ENCODE data around the gene CD180.

- no peak for TF ChIP-seq CTCF (IDR thresholded peaks at IDR 0.05; ENCODE audit: extremely low read depth in 1 of 2, insufficient read depth in 1 of 2, low read depth in 1 of 2, low read length in 2 of 2)
- no peak for TF ChIP-seq POLR2AphosphoS5 (IDR thresholded peaks at IDR 0.05; ENCODE audit: insufficient read depth, low read depth, low read length)
- TF ChIP-seq EZH2 (IDR thresholded peaks at IDR 0.05; ENCODE audit: borderline replicate concordance, low read depth, low read length, severe bottlenecking), result no peak
- no peak for TF ChIP-seq MYC (IDR thresholded peaks at IDR 0.05; ENCODE audit: low read depth, low read length)
- no peak for TF ChIP-seq FOS (IDR thresholded peaks at IDR 0.05; ENCODE audit: borderline replicate concordance, insufficient read depth, low read length)
- TF ChIP-seq POLR2A (IDR thresholded peaks at IDR 0.05; ENCODE audit: low read depth, low read length), result no peak
Observed at GRCh38 chr5:67152400-67152799, 44.2 kb downstream of the CD180 start.
